ENCODE data around the gene ADAP1. TPM values are rescaled to one million over a fixed set of nuclear protein-coding genes. Genes with fewer than 3 reads are reported as not detected.

ADAP1 gene
- total RNA-seq, 4 donors from 2014 or later = 84.9 to 360 (median 169) TPM

DNA sequence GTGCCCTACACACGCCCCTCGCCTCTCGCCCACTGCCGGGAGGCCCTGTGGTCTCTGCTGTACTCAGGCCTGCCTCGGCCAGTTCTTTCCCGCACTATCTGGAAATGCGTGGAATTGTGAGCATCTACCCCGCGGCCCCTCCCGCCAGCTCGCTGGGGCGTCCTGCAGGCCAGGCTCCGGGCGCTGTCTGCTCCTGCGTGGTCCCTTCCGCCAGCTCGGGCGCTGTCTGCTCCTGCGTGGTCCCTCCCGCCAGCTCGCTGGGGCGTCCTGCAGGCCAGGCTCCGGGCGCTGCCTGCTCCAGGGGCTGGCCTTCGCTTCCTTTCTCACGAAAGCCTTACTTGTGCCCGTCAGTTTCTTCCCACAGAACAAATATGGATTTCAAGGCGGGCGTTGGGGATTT is 63.2 kb downstream of the ADAP1 start:
- Histone ChIP-seq H3K27ac (no peak overlapping the region), H3K4me1 (no peaks in the 10 kb centered on the region), H3K27me3 (no peaks in the 10 kb centered on the region), H3K36me3 (peaks cover 0 to 50% (median 21%) of the 10 kb centered on the region in 4 donors), H3K9me3 (no peaks in the 10 kb centered on the region), H3K4me3 (no peak overlapping the region)
- TF ChIP-seq EP300 (IDR thresholded peaks at IDR 0.05; ENCODE audit: low read depth) (no peak), POLR2A (IDR thresholded peaks at IDR 0.05) (no peak), POLR2AphosphoS5 (IDR thresholded peaks at IDR 0.05) (no peak)
- TF ChIP-seq, protein P1, sequence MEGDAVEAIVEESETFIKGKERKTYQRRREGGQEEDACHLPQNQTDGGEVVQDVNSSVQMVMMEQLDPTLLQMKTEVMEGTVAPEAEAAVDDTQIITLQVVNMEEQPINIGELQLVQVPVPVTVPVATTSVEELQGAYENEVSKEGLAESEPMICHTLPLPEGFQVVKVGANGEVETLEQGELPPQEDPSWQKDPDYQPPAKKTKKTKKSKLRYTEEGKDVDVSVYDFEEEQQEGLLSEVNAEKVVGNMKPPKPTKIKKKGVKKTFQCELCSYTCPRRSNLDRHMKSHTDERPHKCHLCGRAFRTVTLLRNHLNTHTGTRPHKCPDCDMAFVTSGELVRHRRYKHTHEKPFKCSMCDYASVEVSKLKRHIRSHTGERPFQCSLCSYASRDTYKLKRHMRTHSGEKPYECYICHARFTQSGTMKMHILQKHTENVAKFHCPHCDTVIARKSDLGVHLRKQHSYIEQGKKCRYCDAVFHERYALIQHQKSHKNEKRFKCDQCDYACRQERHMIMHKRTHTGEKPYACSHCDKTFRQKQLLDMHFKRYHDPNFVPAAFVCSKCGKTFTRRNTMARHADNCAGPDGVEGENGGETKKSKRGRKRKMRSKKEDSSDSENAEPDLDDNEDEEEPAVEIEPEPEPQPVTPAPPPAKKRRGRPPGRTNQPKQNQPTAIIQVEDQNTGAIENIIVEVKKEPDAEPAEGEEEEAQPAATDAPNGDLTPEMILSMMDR (IDR thresholded peaks at IDR 0.05) = no peak
- in situ Hi-C loops (cut with MboI; ENCODE audit: low pct_ligation_motif_present in 1 of 4, low pct_unique_long_range_greater_than_20kb in 1 of 4, low sequenced_read_pairs in 3 of 4) = no loop called here
- 96% methylated on average over 29 of the region's 29 CpGs; no CpG with 5 or more reads in 1 of the 2 donors for WGBS, 2 donors (ENCODE audit: low coverage in 1 of 2)
- no peak for DNase-seq
- intact Hi-C loops (cut with DNase I; ENCODE audit: low total_unique reads) = no loop called here

DNA sequence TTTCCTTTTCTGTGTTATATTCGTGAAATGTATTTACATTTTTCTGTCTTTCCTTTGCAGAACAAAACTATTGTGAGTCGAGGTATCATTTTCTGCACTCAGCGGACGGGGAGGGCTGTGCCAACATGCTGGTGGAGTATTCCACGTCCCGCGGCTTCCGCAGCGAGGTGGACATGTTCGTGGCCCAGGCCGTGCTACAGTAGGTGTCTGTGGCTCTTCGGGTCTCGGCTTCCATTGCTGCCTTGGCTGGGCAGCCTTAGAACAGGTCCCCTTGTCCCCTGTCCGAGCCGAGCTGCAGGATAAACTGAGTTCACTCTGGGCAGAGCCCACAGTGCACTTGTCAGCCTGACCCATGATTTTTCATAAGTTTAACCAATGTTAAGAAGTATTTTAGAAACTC is 63.6 kb downstream of the ADAP1 start:
- 86 to 94% methylated on average over 1 to 15 of the region's 15 CpGs for WGBS, 2 donors (ENCODE audit: low coverage in 1 of 2)
- H3K27ac ChIP-seq = no peak overlapping the region
- DNase-seq = no peak
- intact Hi-C loops (cut with DNase I; ENCODE audit: low total_unique reads) = no loop called here
- no peaks in the 10 kb centered on the region for H3K4me1 ChIP-seq
- no peaks in the 10 kb centered on the region for H3K9me3 ChIP-seq
- in situ Hi-C loops (cut with MboI; ENCODE audit: low pct_ligation_motif_present in 1 of 4, low pct_unique_long_range_greater_than_20kb in 1 of 4, low sequenced_read_pairs in 3 of 4) = no loop called here
- no peak overlapping the region for H3K4me3 ChIP-seq
- H3K36me3 ChIP-seq = peaks cover 0 to 50% (median 21%) of the 10 kb centered on the region in 4 donors
- TF ChIP-seq POLR2A (IDR thresholded peaks at IDR 0.05) (no peak), EP300 (IDR thresholded peaks at IDR 0.05; ENCODE audit: low read depth) (no peak), POLR2AphosphoS5 (IDR thresholded peaks at IDR 0.05) (no peak)
- TF ChIP-seq, protein P1 (IDR thresholded peaks at IDR 0.05) = no peak
- no peaks in the 10 kb centered on the region for H3K27me3 ChIP-seq

DNA sequence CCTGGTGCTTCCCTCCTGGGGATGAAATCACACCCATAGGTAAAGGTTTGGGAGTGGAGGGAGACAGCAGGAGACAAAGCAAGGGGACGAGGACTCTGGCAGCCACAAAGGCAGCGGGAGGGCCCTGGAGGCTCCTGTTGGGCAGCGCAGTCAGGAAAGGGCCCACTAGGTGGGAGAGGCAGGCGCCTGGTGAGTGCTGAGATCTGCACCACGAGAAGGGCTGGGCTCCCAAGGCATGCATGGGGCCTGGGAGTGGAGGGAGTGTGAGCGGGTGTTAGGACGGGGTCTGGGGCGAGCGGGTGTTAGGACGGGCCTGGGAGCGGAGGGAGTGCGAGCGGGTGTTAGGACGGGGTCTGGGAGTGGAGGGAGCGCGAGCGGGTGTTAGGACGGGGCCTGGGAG is 65.1 kb downstream of the ADAP1 start:
- H3K27ac ChIP-seq = no peak overlapping the region
- in situ Hi-C loops (cut with MboI; ENCODE audit: low pct_ligation_motif_present in 1 of 4, low pct_unique_long_range_greater_than_20kb in 1 of 4, low sequenced_read_pairs in 3 of 4) = no loop called here
- peaks cover 0 to 39% (median 14%) of the 10 kb centered on the region in 4 donors for H3K36me3 ChIP-seq
- no peaks in the 10 kb centered on the region for H3K9me3 ChIP-seq
- TF ChIP-seq POLR2A (IDR thresholded peaks at IDR 0.05) (no peak), EP300 (IDR thresholded peaks at IDR 0.05; ENCODE audit: low read depth) (no peak), POLR2AphosphoS5 (IDR thresholded peaks at IDR 0.05) (no peak)
- TF ChIP-seq, protein P1 (IDR thresholded peaks at IDR 0.05) = no peak
- intact Hi-C loops (cut with DNase I; ENCODE audit: low total_unique reads) = no loop called here
- H3K27me3 ChIP-seq = no peaks in the 10 kb centered on the region
- no peak overlapping the region for H3K4me3 ChIP-seq
- H3K4me1 ChIP-seq = no peaks in the 10 kb centered on the region
- 94 to 100% methylated on average over 1 to 14 of the region's 18 CpGs for WGBS, 2 donors (ENCODE audit: low coverage in 1 of 2)
- DNase-seq = no peak

DNA sequence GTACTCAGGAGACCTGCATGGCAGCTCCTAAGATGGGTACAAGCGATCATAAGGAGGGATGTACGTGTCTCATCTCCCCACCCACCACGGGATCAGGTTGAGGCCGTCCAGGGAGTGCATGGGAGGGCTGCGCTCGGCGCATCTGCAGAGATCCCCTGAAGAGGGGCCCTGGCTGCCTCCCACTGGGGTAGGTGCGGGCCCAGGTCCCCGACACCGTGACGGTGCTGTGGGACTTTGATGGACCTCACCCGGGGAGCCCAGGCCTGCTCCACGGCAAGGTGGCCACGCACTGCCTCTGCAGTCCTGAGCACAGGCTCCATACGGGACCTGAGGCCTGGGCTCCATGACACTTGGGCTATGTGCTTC is 65.5 kb downstream of the ADAP1 start:
- H3K4me1 ChIP-seq = peaks cover 0 to 2% (median 0%) of the 10 kb centered on the region in 4 donors
- no peak overlapping the region for H3K27ac ChIP-seq
- TF ChIP-seq POLR2AphosphoS5 (IDR thresholded peaks at IDR 0.05) (no peak), POLR2A (IDR thresholded peaks at IDR 0.05) (no peak), EP300 (IDR thresholded peaks at IDR 0.05; ENCODE audit: low read depth) (no peak)
- TF ChIP-seq, protein P1 (IDR thresholded peaks at IDR 0.05) = no peak
- H3K9me3 ChIP-seq = no peaks in the 10 kb centered on the region
- 87% methylated on average over 13 of the region's 15 CpGs; no CpG with 5 or more reads in 1 of the 2 donors for WGBS, 2 donors (ENCODE audit: low coverage in 1 of 2)
- no peak overlapping the region for H3K4me3 ChIP-seq
- intact Hi-C loops (cut with DNase I; ENCODE audit: low total_unique reads) = no loop called here
- in situ Hi-C loops (cut with MboI; ENCODE audit: low pct_ligation_motif_present in 1 of 4, low pct_unique_long_range_greater_than_20kb in 1 of 4, low sequenced_read_pairs in 3 of 4) = no loop called here
- H3K27me3 ChIP-seq = no peaks in the 10 kb centered on the region
- no peak for DNase-seq
- peaks cover 0 to 39% (median 14%) of the 10 kb centered on the region in 4 donors for H3K36me3 ChIP-seq

All from transverse colon (tissue), 4 donors.